ENCODE measurements around the gene SKOR1. TPM values are rescaled to one million over a fixed set of nuclear protein-coding genes. Genes with fewer than 3 reads are reported as not detected.

The SKOR1 gene
- total and polyA plus RNA-seq, 2 of the 8 experiments (the other 6 are each of a cell fraction or from before 2014, with no cell fraction given), result 0.03 to 0.11 TPM

GRCh38 chr15:67834581-67835296 is 9.4 kb downstream of the SKOR1 start:
- H3K56ac ChIP-seq (replicated peaks; ENCODE audit: insufficient read length, low read depth, low read length), result no peak overlapping the region
- no peak overlapping the region for H3K23ac ChIP-seq (ENCODE audit: insufficient read length)
- peak overlapping the region; percentile 26; the same call in 1 of the 2 replicates for H3K18ac ChIP-seq (ENCODE audit: extremely low read depth, low read length)
- 2% methylated on average over 47 of the region's 59 CpGs; no CpG with 5 or more reads in 1 of the 2 experiments for WGBS, 2 experiments (ENCODE audit: extremely low coverage in 1 of 2, insufficient coverage in 1 of 2, insufficient read length in 1 of 2, insufficient replicate concordance in 2 of 2, low coverage in 1 of 2, low lambda C conversion rate in 2 of 2, missing lambda C conversion rate in 1 of 2)
- H2BK15ac ChIP-seq (ENCODE audit: low read length), result no peak overlapping the region
- no peak for FAIRE-seq
- peaks cover 69 to 93% (median 89%) of the 10 kb centered on the region in 4 experiments for H3K27me3 ChIP-seq (replicated peaks in 1 of 4; ENCODE audit: control insufficient read depth in 3 of 4, extremely low read depth in 1 of 4, insufficient read depth in 3 of 4, low read length in 3 of 4)
- no peak overlapping the region for H3K27ac ChIP-seq (ENCODE audit: low read depth, low read length)
- H4K91ac ChIP-seq (replicated peaks; ENCODE audit: insufficient read length, low read length), result no peak overlapping the region
- no peak overlapping the region; the same call in 1 of the 2 replicates for H4K8ac ChIP-seq (ENCODE audit: extremely low read depth, insufficient read depth, low read length)
- H3K14ac ChIP-seq (ENCODE audit: insufficient read length), result no peak overlapping the region
- H3K4me2 ChIP-seq (ENCODE audit: insufficient read depth in 1 of 2, low read depth in 2 of 2, low read length in 2 of 2), result peak overlapping the region; percentile 46 to 85
- no peaks in the 10 kb centered on the region for H3K9me3 ChIP-seq (ENCODE audit: insufficient read depth in 2 of 2, low read depth in 1 of 2, low read length in 1 of 2)
- H3K9ac ChIP-seq (replicated peaks in 1 of 4; ENCODE audit: extremely low read depth in 1 of 4, low read depth in 3 of 4, low read length in 3 of 4), result no peak overlapping the region
- POLR2A ChIA-PET (ENCODE audit: partially characterized antibody), result interaction anchor here (1.3 kb wide), 1 partner anchor 14 kb away, joined by 3 read pairs; no protein-coding TSS in a partner anchor
- no peak overlapping the region for H2BK120ac ChIP-seq (replicated peaks; ENCODE audit: low read depth, low read length)
- DNase-seq (ENCODE audit: low read depth in 1 of 2, low spot score in 2 of 2), result peak in 1 of 2 experiments; percentile 83
- no peak overlapping the region for H2AK5ac ChIP-seq (ENCODE audit: low read depth, low read length)
- H3K79me1 ChIP-seq (ENCODE audit: low read depth, low read length), result no peaks in the 10 kb centered on the region
- peak overlapping the region; percentile 62; the same call in 1 of the 2 replicates for H2BK12ac ChIP-seq (ENCODE audit: low read depth, low read length)
- H4K5ac ChIP-seq (ENCODE audit: insufficient read length, low read depth, low read length), result no peak overlapping the region
- no peak overlapping the region for H3K4ac ChIP-seq (replicated peaks; ENCODE audit: insufficient read length, low read depth, low read length)
- H3K79me2 ChIP-seq (ENCODE audit: control insufficient read depth in 1 of 2, insufficient read depth in 2 of 2, low read length in 2 of 2), result no peaks in the 10 kb centered on the region
- H2AFZ ChIP-seq (ENCODE audit: low read length), result 0 out of 2 replicates have a peak overlapping the region, but pooled peaks have one; percentile 43
- H3K23me2 ChIP-seq (ENCODE audit: low read depth, low read length), result peaks cover 25% of the 10 kb centered on the region
- peak overlapping the region; percentile 35 to 63 (median 46); a peak in 7 of 8 replicates for H3K4me3 ChIP-seq (ENCODE audit: extremely low read depth in 1 of 4, insufficient read depth in 2 of 4, low read depth in 3 of 4, low read length in 4 of 4)
- no peak overlapping the region for H2BK5ac ChIP-seq (ENCODE audit: low read depth, low read length)
- CTCF ChIA-PET (ENCODE audit: partially characterized antibody), result interaction anchor here (1.0 to 3.7 kb wide), 7 partner anchors 10 to 398 kb away, joined by 3 to 12 read pairs (median 5); partner anchors contain the start of genes PIAS1 and SKOR1
- peaks cover 2 to 11% of the 10 kb centered on the region in 2 experiments for H4K20me1 ChIP-seq (replicated peaks in 1 of 2; ENCODE audit: control insufficient read depth in 1 of 2, insufficient read depth in 2 of 2, low read length in 2 of 2)
- no peaks in the 10 kb centered on the region; a peak in 1 of 8 replicates for H3K36me3 ChIP-seq (ENCODE audit: control insufficient read depth in 2 of 4, insufficient read depth in 4 of 4, low read length in 3 of 4)
- peaks cover 17 to 26% (median 20%) of the 10 kb centered on the region in 4 experiments; a peak in 6 of 7 replicates for H3K4me1 ChIP-seq (replicated peaks in 1 of 4; ENCODE audit: control insufficient read depth in 3 of 4, insufficient read depth in 4 of 4, low read length in 3 of 4)
- no peak overlapping the region for H2BK20ac ChIP-seq (ENCODE audit: low read length)
- TF ChIP-seq SP4 (IDR thresholded peaks at IDR 0.05; ENCODE audit: low read length), result no peak
- peak; percentile 41; the same call in 1 of the 2 replicates for TF ChIP-seq E2F6 (IDR thresholded peaks at IDR 0.05)
- TF ChIP-seq USF2 (IDR thresholded peaks at IDR 0.05; ENCODE audit: low read length), result no peak
- peak; percentile 69 for TF ChIP-seq CREB1 (IDR thresholded peaks at IDR 0.05)
- TF ChIP-seq SIN3A (conservative IDR thresholded peaks at IDR 0.05 in 1 of 2, IDR thresholded peaks at IDR 0.05 in 1 of 2; ENCODE audit: low read depth in 1 of 2, low read length in 2 of 2), result no peak
- no peak for TF ChIP-seq PHF8 (conservative IDR thresholded peaks at IDR 0.05; ENCODE audit: low read depth, low read length)
- TF ChIP-seq CHD1 (IDR thresholded peaks at IDR 0.05; ENCODE audit: low read depth, low read length), result no peak
- TF ChIP-seq TAF1 (IDR thresholded peaks at IDR 0.05; ENCODE audit: low read depth, low read length), result 0 out of 2 replicates have a peak, but pooled peaks have one; percentile 27
- TF ChIP-seq KDM4A (IDR thresholded peaks at IDR 0.05; ENCODE audit: low read depth, low read length, severe bottlenecking), result peak; percentile 79
- no peak for TF ChIP-seq YY1 (IDR thresholded peaks at IDR 0.05; ENCODE audit: low read depth, low read length)
